Measurements from ENCODE around the gene AP1M1. TPM values are rescaled to one million over a fixed set of nuclear protein-coding genes. Genes with fewer than 3 reads are reported as not detected.

The AP1M1 gene
- total and polyA plus RNA-seq, 2 donors (not counting 1 experiment from before 2014, with no cell fraction given) = 94.4 to 113 TPM

GRCh38 chr19:16153582-16154336 is 44.0 kb upstream of the AP1M1 start:
- TF ChIP-seq, protein P1, sequence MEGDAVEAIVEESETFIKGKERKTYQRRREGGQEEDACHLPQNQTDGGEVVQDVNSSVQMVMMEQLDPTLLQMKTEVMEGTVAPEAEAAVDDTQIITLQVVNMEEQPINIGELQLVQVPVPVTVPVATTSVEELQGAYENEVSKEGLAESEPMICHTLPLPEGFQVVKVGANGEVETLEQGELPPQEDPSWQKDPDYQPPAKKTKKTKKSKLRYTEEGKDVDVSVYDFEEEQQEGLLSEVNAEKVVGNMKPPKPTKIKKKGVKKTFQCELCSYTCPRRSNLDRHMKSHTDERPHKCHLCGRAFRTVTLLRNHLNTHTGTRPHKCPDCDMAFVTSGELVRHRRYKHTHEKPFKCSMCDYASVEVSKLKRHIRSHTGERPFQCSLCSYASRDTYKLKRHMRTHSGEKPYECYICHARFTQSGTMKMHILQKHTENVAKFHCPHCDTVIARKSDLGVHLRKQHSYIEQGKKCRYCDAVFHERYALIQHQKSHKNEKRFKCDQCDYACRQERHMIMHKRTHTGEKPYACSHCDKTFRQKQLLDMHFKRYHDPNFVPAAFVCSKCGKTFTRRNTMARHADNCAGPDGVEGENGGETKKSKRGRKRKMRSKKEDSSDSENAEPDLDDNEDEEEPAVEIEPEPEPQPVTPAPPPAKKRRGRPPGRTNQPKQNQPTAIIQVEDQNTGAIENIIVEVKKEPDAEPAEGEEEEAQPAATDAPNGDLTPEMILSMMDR (conservative IDR thresholded peaks at IDR 0.05 in 1 of 2, IDR thresholded peaks at IDR 0.05 in 1 of 2; ENCODE audit: low read depth in 1 of 2, low read length in 2 of 2) = no peak
- no peak for TF ChIP-seq EZH2 (IDR thresholded peaks at IDR 0.05; ENCODE audit: low read length, missing control alignments)
- Histone ChIP-seq H3K9ac (ENCODE audit: insufficient read depth, low read length) (no peak overlapping the region), H3K4me3 (replicated peaks in 1 of 4; ENCODE audit: control extremely low read depth in 1 of 4, insufficient read depth in 1 of 4, low read depth in 3 of 4, low read length in 4 of 4) (no peak overlapping the region), H3K27me3 (ENCODE audit: control insufficient read depth, insufficient read depth, low read length) (peaks cover 4% of the 10 kb centered on the region), H3K4me1 (ENCODE audit: control insufficient read depth, extremely low read depth, insufficient read depth, low read length) (no peaks in the 10 kb centered on the region), H4K20me1 (ENCODE audit: control insufficient read depth, extremely low read depth, insufficient read depth, low read length) (no peaks in the 10 kb centered on the region), H3K4me2 (ENCODE audit: extremely low read depth, insufficient read depth, low read length) (no peak overlapping the region), H3K79me2 (ENCODE audit: control insufficient read depth, insufficient read depth, low read length) (no peaks in the 10 kb centered on the region), H2AFZ (ENCODE audit: low read length) (no peak overlapping the region), H3K9me3 (ENCODE audit: control insufficient read depth, insufficient read depth, low read depth, low read length) (no peaks in the 10 kb centered on the region), H3K36me3 (ENCODE audit: control insufficient read depth, insufficient read depth, low read length) (no peaks in the 10 kb centered on the region), H3K27ac (ENCODE audit: insufficient read depth, low read length) (no peak overlapping the region)
- no peak for DNase-seq (ENCODE audit: low read depth in 2 of 2)

- H3K27me3 ChIP-seq (ENCODE audit: control insufficient read depth, insufficient read depth, low read length) = peaks cover 4% of the 10 kb centered on the region
- no peaks in the 10 kb centered on the region for H3K36me3 ChIP-seq (ENCODE audit: control insufficient read depth, insufficient read depth, low read length)
- no peak for DNase-seq (ENCODE audit: low read depth in 2 of 2)
- H4K20me1 ChIP-seq (ENCODE audit: control insufficient read depth, extremely low read depth, insufficient read depth, low read length) = no peaks in the 10 kb centered on the region
- no peaks in the 10 kb centered on the region for H3K4me1 ChIP-seq (ENCODE audit: control insufficient read depth, extremely low read depth, insufficient read depth, low read length)
- TF ChIP-seq, protein P1 (conservative IDR thresholded peaks at IDR 0.05 in 1 of 2, IDR thresholded peaks at IDR 0.05 in 1 of 2; ENCODE audit: low read depth in 1 of 2, low read length in 2 of 2) = no peak
- TF ChIP-seq EZH2 (IDR thresholded peaks at IDR 0.05; ENCODE audit: low read length, missing control alignments) = no peak
- H3K4me3 ChIP-seq (replicated peaks in 1 of 4; ENCODE audit: control extremely low read depth in 1 of 4, insufficient read depth in 1 of 4, low read depth in 3 of 4, low read length in 4 of 4) = no peak overlapping the region
- no peak overlapping the region for H3K4me2 ChIP-seq (ENCODE audit: extremely low read depth, insufficient read depth, low read length)
- H3K9me3 ChIP-seq (ENCODE audit: control insufficient read depth, insufficient read depth, low read depth, low read length) = no peaks in the 10 kb centered on the region
- H3K9ac ChIP-seq (ENCODE audit: insufficient read depth, low read length) = no peak overlapping the region
- no peak overlapping the region for H2AFZ ChIP-seq (ENCODE audit: low read length)
- H3K27ac ChIP-seq (ENCODE audit: insufficient read depth, low read length) = no peak overlapping the region
- H3K79me2 ChIP-seq (ENCODE audit: control insufficient read depth, insufficient read depth, low read length) = no peaks in the 10 kb centered on the region
These were observed 43.2 kb upstream of the AP1M1 start for GRCh38 chr19:16154557-16154956.

GRCh38 chr19:16155128-16155527 is 42.6 kb upstream of the AP1M1 start:
- no peaks in the 10 kb centered on the region for H3K36me3 ChIP-seq (ENCODE audit: control insufficient read depth, insufficient read depth, low read length)
- DNase-seq (ENCODE audit: low read depth in 2 of 2) = no peak
- no peak overlapping the region for H3K4me3 ChIP-seq (replicated peaks in 1 of 4; ENCODE audit: control extremely low read depth in 1 of 4, insufficient read depth in 1 of 4, low read depth in 3 of 4, low read length in 4 of 4)
- H3K27me3 ChIP-seq (ENCODE audit: control insufficient read depth, insufficient read depth, low read length) = peaks cover 4% of the 10 kb centered on the region
- H4K20me1 ChIP-seq (ENCODE audit: control insufficient read depth, extremely low read depth, insufficient read depth, low read length) = no peaks in the 10 kb centered on the region
- H2AFZ ChIP-seq (ENCODE audit: low read length) = no peak overlapping the region
- TF ChIP-seq, protein P1 (conservative IDR thresholded peaks at IDR 0.05 in 1 of 2, IDR thresholded peaks at IDR 0.05 in 1 of 2; ENCODE audit: low read depth in 1 of 2, low read length in 2 of 2) = no peak
- no peak for TF ChIP-seq EZH2 (IDR thresholded peaks at IDR 0.05; ENCODE audit: low read length, missing control alignments)
- no peak overlapping the region for H3K27ac ChIP-seq (ENCODE audit: insufficient read depth, low read length)
- no peaks in the 10 kb centered on the region for H3K9me3 ChIP-seq (ENCODE audit: control insufficient read depth, insufficient read depth, low read depth, low read length)
- H3K9ac ChIP-seq (ENCODE audit: insufficient read depth, low read length) = no peak overlapping the region
- no peak overlapping the region for H3K4me2 ChIP-seq (ENCODE audit: extremely low read depth, insufficient read depth, low read length)
- H3K4me1 ChIP-seq (ENCODE audit: control insufficient read depth, extremely low read depth, insufficient read depth, low read length) = no peaks in the 10 kb centered on the region
- no peaks in the 10 kb centered on the region for H3K79me2 ChIP-seq (ENCODE audit: control insufficient read depth, insufficient read depth, low read length)

Measured in fibroblast of lung (primary cell).